Measurements from ENCODE around the gene DRD3. TPM values are rescaled to one million over a fixed set of nuclear protein-coding genes. Genes with fewer than 3 reads are reported as not detected.

Gene DRD3
- total RNA-seq, 1 experiment from 2014 or later, result not detected

- no peak overlapping the region for H3K4me3 ChIP-seq (ENCODE audit: low read depth, low read length)
- no peak overlapping the region for H3K27ac Mint-ChIP-seq (ENCODE audit: unreplicated experiment)
- H3K4me1 Mint-ChIP-seq (ENCODE audit: low read depth, unreplicated experiment), result peaks cover 17% of the 10 kb centered on the region
- no peak overlapping the region for H3K4me3 Mint-ChIP-seq (ENCODE audit: unreplicated experiment)
- no peaks in the 10 kb centered on the region for H3K9me3 ChIP-seq
- intact Hi-C loops (cut with micrococcal nuclease; ENCODE audit: unreplicated experiment), result no loop called here
- CTCF ChIA-PET, result no interaction called here
- H3K27me3 Mint-ChIP-seq (ENCODE audit: insufficient read depth, unreplicated experiment), result peaks cover 14% of the 10 kb centered on the region
- no peaks in the 10 kb centered on the region for H3K36me3 Mint-ChIP-seq (ENCODE audit: insufficient read depth, unreplicated experiment)
- H3K27me3 ChIP-seq (replicated peaks; ENCODE audit: control insufficient read depth, insufficient read depth, low read length), result no peaks in the 10 kb centered on the region
- BruUV-seq (replicated peaks), result no TSS peak
- TF ChIP-seq, protein P1, sequence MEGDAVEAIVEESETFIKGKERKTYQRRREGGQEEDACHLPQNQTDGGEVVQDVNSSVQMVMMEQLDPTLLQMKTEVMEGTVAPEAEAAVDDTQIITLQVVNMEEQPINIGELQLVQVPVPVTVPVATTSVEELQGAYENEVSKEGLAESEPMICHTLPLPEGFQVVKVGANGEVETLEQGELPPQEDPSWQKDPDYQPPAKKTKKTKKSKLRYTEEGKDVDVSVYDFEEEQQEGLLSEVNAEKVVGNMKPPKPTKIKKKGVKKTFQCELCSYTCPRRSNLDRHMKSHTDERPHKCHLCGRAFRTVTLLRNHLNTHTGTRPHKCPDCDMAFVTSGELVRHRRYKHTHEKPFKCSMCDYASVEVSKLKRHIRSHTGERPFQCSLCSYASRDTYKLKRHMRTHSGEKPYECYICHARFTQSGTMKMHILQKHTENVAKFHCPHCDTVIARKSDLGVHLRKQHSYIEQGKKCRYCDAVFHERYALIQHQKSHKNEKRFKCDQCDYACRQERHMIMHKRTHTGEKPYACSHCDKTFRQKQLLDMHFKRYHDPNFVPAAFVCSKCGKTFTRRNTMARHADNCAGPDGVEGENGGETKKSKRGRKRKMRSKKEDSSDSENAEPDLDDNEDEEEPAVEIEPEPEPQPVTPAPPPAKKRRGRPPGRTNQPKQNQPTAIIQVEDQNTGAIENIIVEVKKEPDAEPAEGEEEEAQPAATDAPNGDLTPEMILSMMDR (IDR thresholded peaks at IDR 0.05; ENCODE audit: insufficient read depth in 1 of 2, low read depth in 1 of 2, low read length in 1 of 2, severe bottlenecking in 1 of 2, unreplicated experiment in 1 of 2), result no peak
- no peaks in the 10 kb centered on the region for H3K9me3 Mint-ChIP-seq (ENCODE audit: unreplicated experiment)
- no peaks in the 10 kb centered on the region for H3K36me3 ChIP-seq (ENCODE audit: control insufficient read depth, insufficient read depth, low read length)
- no peak for DNase-seq
- H3K4me1 ChIP-seq, result no peaks in the 10 kb centered on the region
- POLR2A ChIA-PET, result no interaction called here
Measured at GRCh38 chr3:114111060-114111770, 67.6 kb downstream of the DRD3 start.

DNA sequence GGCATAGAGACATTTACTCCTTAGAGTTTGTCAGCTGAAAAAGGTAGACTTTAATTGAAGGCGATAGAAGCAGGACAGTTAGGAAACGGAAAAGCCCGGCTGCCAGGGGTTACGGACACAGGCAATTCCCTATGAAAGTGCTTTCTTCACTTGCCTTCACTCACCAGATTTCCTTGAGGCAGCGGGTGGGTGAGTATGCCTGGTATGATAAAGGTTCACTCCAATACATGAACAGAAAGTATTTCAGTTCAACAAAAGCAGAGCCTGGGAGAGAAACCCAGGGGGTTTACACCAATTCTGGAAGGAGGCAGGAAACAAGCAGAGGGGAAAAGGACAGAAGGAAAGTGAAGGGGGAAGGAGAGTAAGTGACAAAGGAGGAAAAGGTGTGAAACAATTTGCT lies 68.4 kb downstream of the DRD3 start:
- Histone ChIP-seq H3K36me3 (ENCODE audit: control insufficient read depth, insufficient read depth, low read length) (no peaks in the 10 kb centered on the region), H3K9me3 (no peaks in the 10 kb centered on the region), H3K4me3 (ENCODE audit: low read depth, low read length) (no peak overlapping the region), H3K4me1 (no peaks in the 10 kb centered on the region), H3K27me3 (replicated peaks; ENCODE audit: control insufficient read depth, insufficient read depth, low read length) (no peaks in the 10 kb centered on the region)
- H3K4me1 Mint-ChIP-seq (ENCODE audit: low read depth, unreplicated experiment), result peaks cover 17% of the 10 kb centered on the region
- BruUV-seq (replicated peaks), result no TSS peak
- H3K36me3 Mint-ChIP-seq (ENCODE audit: insufficient read depth, unreplicated experiment), result no peaks in the 10 kb centered on the region
- no peak overlapping the region for H3K4me3 Mint-ChIP-seq (ENCODE audit: unreplicated experiment)
- intact Hi-C loops (cut with micrococcal nuclease; ENCODE audit: unreplicated experiment), result no loop called here
- TF ChIP-seq, protein P1 (IDR thresholded peaks at IDR 0.05; ENCODE audit: insufficient read depth in 1 of 2, low read depth in 1 of 2, low read length in 1 of 2, severe bottlenecking in 1 of 2, unreplicated experiment in 1 of 2), result no peak
- H3K27ac Mint-ChIP-seq (ENCODE audit: unreplicated experiment), result no peak overlapping the region
- H3K27me3 Mint-ChIP-seq (ENCODE audit: insufficient read depth, unreplicated experiment), result peaks cover 14% of the 10 kb centered on the region
- no peak for DNase-seq
- no peaks in the 10 kb centered on the region for H3K9me3 Mint-ChIP-seq (ENCODE audit: unreplicated experiment)
- ChIA-PET POLR2A (no interaction called here), CTCF (no interaction called here)

DNA sequence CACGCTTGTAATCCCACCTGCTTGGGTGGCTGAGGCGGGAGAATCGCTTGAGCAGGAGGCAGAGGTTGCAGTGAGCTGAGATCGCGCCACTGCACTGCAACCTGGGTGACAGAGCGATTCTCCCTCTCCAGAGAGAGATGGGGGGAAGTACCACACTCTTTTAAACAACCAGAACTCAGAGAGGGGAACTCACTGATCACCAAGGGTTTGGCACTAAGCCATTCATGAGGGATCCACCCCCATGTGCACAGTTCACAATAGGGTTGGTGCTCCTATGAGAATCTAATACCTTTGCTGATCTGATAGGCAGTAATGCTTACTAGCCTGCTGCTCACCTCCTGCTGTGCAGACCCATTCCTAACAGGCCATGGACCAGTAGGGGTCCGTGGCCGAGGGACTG lies 70.7 kb downstream of the DRD3 start:
- TF ChIP-seq, protein P1 (IDR thresholded peaks at IDR 0.05; ENCODE audit: insufficient read depth in 1 of 2, low read depth in 1 of 2, low read length in 1 of 2, severe bottlenecking in 1 of 2, unreplicated experiment in 1 of 2), result no peak
- Mint-ChIP-seq H3K27ac (ENCODE audit: unreplicated experiment) (no peak overlapping the region), H3K4me3 (ENCODE audit: unreplicated experiment) (no peak overlapping the region), H3K36me3 (ENCODE audit: insufficient read depth, unreplicated experiment) (no peaks in the 10 kb centered on the region), H3K4me1 (ENCODE audit: low read depth, unreplicated experiment) (peaks cover 17% of the 10 kb centered on the region), H3K9me3 (ENCODE audit: unreplicated experiment) (no peaks in the 10 kb centered on the region), H3K27me3 (ENCODE audit: insufficient read depth, unreplicated experiment) (peaks cover 14% of the 10 kb centered on the region)
- ChIA-PET POLR2A (no interaction called here), CTCF (no interaction called here)
- H3K27me3 ChIP-seq (replicated peaks; ENCODE audit: control insufficient read depth, insufficient read depth, low read length), result no peaks in the 10 kb centered on the region
- H3K9me3 ChIP-seq, result no peaks in the 10 kb centered on the region
- BruUV-seq (replicated peaks), result no TSS peak
- DNase-seq, result no peak
- H3K4me3 ChIP-seq (ENCODE audit: low read depth, low read length), result no peak overlapping the region
- intact Hi-C loops (cut with micrococcal nuclease; ENCODE audit: unreplicated experiment), result no loop called here
- H3K36me3 ChIP-seq (ENCODE audit: control insufficient read depth, insufficient read depth, low read length), result no peaks in the 10 kb centered on the region
- no peaks in the 10 kb centered on the region for H3K4me1 ChIP-seq
